Heart left ventricle (tissue), 16 donors: Measurements from ENCODE around the gene EVI5L. TPM values are rescaled to one million over a fixed set of nuclear protein-coding genes. Genes with fewer than 3 reads are reported as not detected.

Source experiments
- ATAC-seq, 4 donors: fragments of 200-7000 bp; cut with Tn5 transposase; one replicate each; pipeline ENCODE4 v1.9.1; 2020 to 2022; ENCODE audit warnings: moderate library complexity in 4 of 4, mild to moderate bottlenecking in 3 of 4, moderate number of reproducible peaks in 1 of 4
- DNase-seq, 5 donors: peaks; one replicate each; pipeline ENCODE4 v3.0.0-alpha.2; 2020
- H3K27ac ChIP-seq, 12 donors: fragments of 200-600 bp; sonication (generic) in 4 of 12; one replicate each; pipeline versions ENCODE4 v1.5.0 to v1.8.0; 2016 to 2022; ENCODE audit warnings: mild to moderate bottlenecking in 2 of 12
- H3K27me3 ChIP-seq, 9 donors: fragments of 200-600 bp; sonication (generic) in 2 of 9; one replicate each; pipeline versions ENCODE4 v1.5.1 to v1.8.0; 2016 to 2022; ENCODE audit warnings: mild to moderate bottlenecking in 3 of 9
- H3K36me3 ChIP-seq, 9 donors: fragments of 200-600 bp; sonication (generic) in 2 of 9; one replicate each; pipeline versions ENCODE4 v1.5.0 to v1.8.0; 2018 to 2022; ENCODE audit warnings: mild to moderate bottlenecking in 2 of 9
- H3K4me1 ChIP-seq, 12 donors: fragments of 200-600 bp; sonication (generic) in 4 of 12; one replicate each; pipeline versions ENCODE4 v1.5.0 to v1.8.0; 2016 to 2022; ENCODE audit warnings: mild to moderate bottlenecking in 3 of 12
- H3K4me3 ChIP-seq, 12 donors: fragments of 200-600 bp; sonication (generic) in 4 of 12; one replicate each; pipeline versions ENCODE4 v1.5.0 to v1.8.0; 2017 to 2022; ENCODE audit warnings: mild to moderate bottlenecking in 9 of 12, moderate library complexity in 4 of 12
- H3K9me3 ChIP-seq, 12 donors: fragments of 200-600 bp; sonication (generic) in 4 of 12; one replicate each; pipeline versions ENCODE4 v1.5.0 to v1.8.0; 2016 to 2022; ENCODE audit warnings: mild to moderate bottlenecking in 1 of 12
- CTCF ChIP-seq, 12 donors: fragments of 200-600 bp; sonication (generic) in 4 of 12; IDR thresholded peaks; one replicate each; pipeline versions ENCODE4 v1.5.0 to v1.8.0; 2018 to 2022; ENCODE audit warnings: antibody characterized with exemption in 12 of 12, mild to moderate bottlenecking in 5 of 12
- POLR2A ChIP-seq, 2 donors: fragments of 450-650 bp; IDR thresholded peaks; one replicate each; pipeline ENCODE4 v1.6.1; 2017; ENCODE audit warnings: antibody characterized with exemption in 2 of 2, mild to moderate bottlenecking in 2 of 2, moderate library complexity in 2 of 2
- WGBS, 4 donors: extraction: QIAGEN DNeasy Blood & Tissue Kit in 2 of 4; methylation state at CpG; one replicate each; pipeline versions ENCODE4 v1.1.5 to v1.1.7; 2013 to 2018; 5-methylcytosine and 5-hydroxymethylcytosine counted together
- intact Hi-C, 10 donors: fragments of 100-400 bp; cut with DNase I; formaldehyde crosslinking; loops; one replicate each; pipeline versions ENCODE4 v1.11.1 to v1.14.2; 2022
- polyA plus RNA-seq, 2 donors: library from polyadenylated mRNA; stranded (reverse); fragments of 200-250 nt; gene quantifications; one replicate each; pipeline ENCODE4 v1.2.3, GENCODE V29; 2013
- total RNA-seq, 9 donors: library from RNA; depleted of rRNA in 2 of 9; stranded (reverse); fragments of >200 nt in 2 of 9; fragmentation: NEBNext Ultra II Directional in 3 of 9; extraction: Animal tissue kit (Norgen Biotek cat#: 25700) in 3 of 9; gene quantifications; one replicate each; pipeline versions ENCODE4 v1.1.0 to v1.2.4, GENCODE V29; 2016 to 2023
- donor health status: ischemic (EF 13 %, LVEDD 7.1; RV severe dilation, severe dysfunction).
- donor health status: healthy with polysubstance abuse.
- donor health status: DM: no; HTN: yes; CAD: no.
- donor health status: DM: no; HTN: no; CAD: no.
- donor health status: ischemic (EF 25% LVEDD 6.9; RV normal size, moderate dysfunction).
- donor health status: ischemic (EF 25% LVEDD 5.7; RV mildly dilated, moderate dysfunction).
- donor health status: healthy.
- donor health status: DM: yes; HTN: yes; CAD: no.
- donor health status: ischemic (EF 35%, LVEDD 5.7; RV mildly dilated, moderate dysfunction).
- donor health status: nonischemic (EF 11% LVEDD 7.7; RV severe dilation, severe dysfunction).
- donor health status: DM: yes; HTN: yes; CAD: no.
- donor health status: PGD.
- donor health status: ischemic (EF 29% LVEDD 5.4; RV normal size, mild dysfunction).
- donor health status: nonischemic (EF 23%, LVEDD 6.1; RV moderate dilation, normal function).

Gene EVI5L
- total and polyA plus RNA-seq, 11 donors = 18.2 to 41.9 (median 22.1) TPM

- peaks cover 0 to 35% (median 0%) of the 10 kb centered on the region in 9 donors for H3K27me3 ChIP-seq
Measured at GRCh38 chr19:7859831-7860713, 30.1 kb downstream of the EVI5L start.

GRCh38 chr19:7860714-7861618 is 30.9 kb downstream of the EVI5L start:
- DNase-seq (peak in 2 of 5 donors; percentile 53 to 54), ATAC-seq (peak in 3 of 4 donors; percentile 49 to 58 (median 53))
- intact Hi-C loops = no loop called here
- 61 to 70% (median 67%) methylated on average over 12 to 14 of the region's 14 CpGs for WGBS, 4 donors
- Histone ChIP-seq H3K36me3 (peaks cover 0 to 17% (median 0%) of the 10 kb centered on the region in 9 donors), H3K9me3 (no peaks in the 10 kb centered on the region), H3K4me1 (peaks cover 0 to 21% (median 10%) of the 10 kb centered on the region in 12 donors), H3K4me3 (no peak overlapping the region), H3K27me3 (peaks cover 0 to 38% (median under 1%) of the 10 kb centered on the region in 9 donors), H3K27ac (peak overlapping the region in 1 of 12 donors; percentile 14)
- TF ChIP-seq CTCF (IDR thresholded peaks at IDR 0.05) (no peak), POLR2A (IDR thresholded peaks at IDR 0.05) (no peak)

More at GRCh38 chr19:7859831-7860713, 30.1 kb downstream of the EVI5L start:
- ATAC-seq = no peak
- Histone ChIP-seq H3K27ac (peak overlapping the region in 1 of 12 donors; percentile 14), H3K4me1 (peaks cover 0 to 16% (median 10%) of the 10 kb centered on the region in 12 donors), H3K9me3 (no peaks in the 10 kb centered on the region), H3K4me3 (no peak overlapping the region), H3K36me3 (peaks cover 0 to 17% (median 0%) of the 10 kb centered on the region in 9 donors)
- peak in 2 of 5 donors; percentile 8 to 13 for DNase-seq
- WGBS, 4 donors = 86 to 94% (median 91%) methylated on average over 15 to 22 of the region's 22 CpGs
- intact Hi-C loops = loop anchor here in 4 of 10 donors (5.0 to 10.0 kb wide), 4 partner anchors 42 to 395 kb away; partner anchors contain the start of genes MAP2K7 (in 2 of the 4) and SNAPC2 (in 1 of the 4)
- no peak for TF ChIP-seq POLR2A (IDR thresholded peaks at IDR 0.05)

GRCh38 chr19:7861619-7862412 is 31.8 kb downstream of the EVI5L start:
- DNase-seq = peak in 1 of 5 donors; percentile 13
- peaks cover 0 to 44% (median 8%) of the 10 kb centered on the region in 9 donors for H3K27me3 ChIP-seq
- intact Hi-C loops = no loop called here
- peaks cover 0 to 21% (median 10%) of the 10 kb centered on the region in 12 donors for H3K4me1 ChIP-seq
- H3K27ac ChIP-seq = no peak overlapping the region
- ATAC-seq = no peak
- TF ChIP-seq POLR2A (IDR thresholded peaks at IDR 0.05) (no peak), CTCF (IDR thresholded peaks at IDR 0.05) (no peak)
- 44 to 100% (median 65%) methylated on average over 3 to 63 of the region's 63 CpGs for WGBS, 4 donors
- H3K36me3 ChIP-seq = peaks cover 0 to 17% (median 0%) of the 10 kb centered on the region in 9 donors
- peak overlapping the region in 6 of 12 donors; percentile 12 to 43 (median 22) for H3K4me3 ChIP-seq
- no peaks in the 10 kb centered on the region for H3K9me3 ChIP-seq
